Osteoblast (primary cell): ENCODE results near the gene PCDHGA9. TPM values are rescaled to one million over a fixed set of nuclear protein-coding genes. Genes with fewer than 3 reads are reported as not detected.

Experiments used
- DNase-seq: peaks from one replicate; pipeline ENCODE4 v3.0.0; 2011; ENCODE audit warnings: low spot score, mixed read lengths; ENCODE audit not compliant: insufficient read length; ENCODE audit errors: missing footprints
- H2AFZ ChIP-seq: 2 replicates; pipeline ENCODE4 v1.6.0; 2011; ENCODE audit warnings: mild to moderate bottlenecking, low read length
- H3K27ac ChIP-seq: 2 replicates; pipeline ENCODE4 v1.5.1; 2011; ENCODE audit warnings: mild to moderate bottlenecking, low read depth, low read length, moderate library complexity
- H3K27me3 ChIP-seq: 2 replicates; pipeline ENCODE4 v1.6.0; 2012; ENCODE audit warnings: mild to moderate bottlenecking, control low read depth, inconsistent platforms, low read length, moderate library complexity; ENCODE audit not compliant: insufficient read depth
- H3K36me3 ChIP-seq: 2 replicates; pipeline ENCODE4 v1.5.1; 2011; ENCODE audit warnings: mild to moderate bottlenecking, low read length, control low read depth, moderate library complexity; ENCODE audit not compliant: insufficient read depth
- H3K4me1 ChIP-seq: 2 replicates; pipeline ENCODE4 v1.5.1; 2011; ENCODE audit warnings: mild to moderate bottlenecking, low read length, control low read depth, moderate library complexity; ENCODE audit not compliant: insufficient read depth
- H3K4me2 ChIP-seq: 2 replicates; pipeline ENCODE4 v1.6.0; 2011; ENCODE audit warnings: mild to moderate bottlenecking, low read length; ENCODE audit not compliant: insufficient read depth
- H3K4me3 ChIP-seq: fragments of 200-600 bp; sonication (generic); 3 replicates; pipeline ENCODE4 v1.5.1; 2012; ENCODE audit warnings: mild to moderate bottlenecking, low read length, inconsistent platforms; ENCODE audit not compliant: insufficient read depth
- H3K79me2 ChIP-seq: 2 replicates; pipeline ENCODE4 v1.6.0; 2012; ENCODE audit warnings: mild to moderate bottlenecking, low read length, control low read depth, inconsistent platforms; ENCODE audit not compliant: insufficient read depth
- H3K9me3 ChIP-seq: 2 replicates; pipeline ENCODE4 v1.5.1; 2011; ENCODE audit warnings: low read depth, low read length, control low read depth
- H4K20me1 ChIP-seq: 2 replicates; pipeline ENCODE4 v1.6.0; 2012; ENCODE audit warnings: mild to moderate bottlenecking, low read length, control low read depth; ENCODE audit not compliant: insufficient read depth
- CTCF ChIP-seq: IDR thresholded peaks from 2 replicates; pipeline ENCODE4 v1.5.1; 2011; ENCODE audit warnings: mild to moderate bottlenecking, low read depth, low read length, moderate library complexity; ENCODE audit errors: extremely low read depth
- total RNA-seq: library from RNA; depleted of rRNA; stranded (reverse); fragments of >200 nt; gene quantifications from 2 replicates; pipeline ENCODE4 v1.2.3, GENCODE V29; 2012

Gene PCDHGA9
- total RNA-seq, 1 donor = 6.5 TPM

- Histone ChIP-seq H3K27ac (no peak overlapping the region), H3K4me3 (no peak overlapping the region), H4K20me1 (no peaks in the 10 kb centered on the region), H3K9me3 (peaks cover 18% of the 10 kb centered on the region), H3K79me2 (no peaks in the 10 kb centered on the region), H3K27me3 (peaks cover 30% of the 10 kb centered on the region), H3K36me3 (no peaks in the 10 kb centered on the region), H3K4me2 (no peak overlapping the region), H2AFZ (no peak overlapping the region), H3K4me1 (peaks cover 2% of the 10 kb centered on the region)
- peak; percentile 61 for DNase-seq
- no peak for TF ChIP-seq CTCF
These were observed 45.6 kb upstream of the PCDHGA9 start for GRCh38 chr5:141356950-141357349.

- H3K36me3 ChIP-seq = no peaks in the 10 kb centered on the region
- H3K4me2 ChIP-seq = peak within 1 kb of the TSS; percentile 75
- H2AFZ ChIP-seq = peak within 1 kb of the TSS; percentile 73
- peaks cover 2% of the 10 kb centered on the region for H3K4me1 ChIP-seq
- no peak within 1 kb of the TSS for H3K27ac ChIP-seq
- peaks cover 29% of the 10 kb centered on the region for H3K9me3 ChIP-seq
- peak; percentile 51 for TF ChIP-seq CTCF
- H3K27me3 ChIP-seq = peaks cover 43% of the 10 kb centered on the region
- H3K79me2 ChIP-seq = no peaks in the 10 kb centered on the region
- DNase-seq = peak; percentile 60
- H3K4me3 ChIP-seq = peak within 1 kb of the TSS; percentile 68
- no peaks in the 10 kb centered on the region for H4K20me1 ChIP-seq
These were observed 42.7 kb upstream of the PCDHGA9 start, which contains the start of gene PCDHGB2 for GRCh38 chr5:141359790-141360426. Gene PCDHGB2 (plus strand): TSS chr5:141359994. CDS start chr5:141360136, 142 bp downstream.

GRCh38 chr5:141360685-141361084 is 41.9 kb upstream of the PCDHGA9 start:
- H3K4me1 ChIP-seq = peaks cover 1% of the 10 kb centered on the region
- H3K27me3 ChIP-seq = peaks cover 50% of the 10 kb centered on the region
- H3K4me3 ChIP-seq = peak overlapping the region; percentile 11
- no peak overlapping the region for H2AFZ ChIP-seq
- H3K79me2 ChIP-seq = no peaks in the 10 kb centered on the region
- H3K27ac ChIP-seq = no peak overlapping the region
- no peaks in the 10 kb centered on the region for H3K36me3 ChIP-seq
- no peaks in the 10 kb centered on the region for H4K20me1 ChIP-seq
- no peak for TF ChIP-seq CTCF
- DNase-seq = peak; percentile 58
- H3K4me2 ChIP-seq = no peak overlapping the region
- peaks cover 33% of the 10 kb centered on the region for H3K9me3 ChIP-seq

GRCh38 chr5:141362719-141363118 is 39.9 kb upstream of the PCDHGA9 start:
- TF ChIP-seq CTCF = no peak
- Histone ChIP-seq H2AFZ (no peak overlapping the region), H3K9me3 (peaks cover 33% of the 10 kb centered on the region), H3K27ac (no peak overlapping the region), H3K4me1 (no peaks in the 10 kb centered on the region), H3K27me3 (peaks cover 59% of the 10 kb centered on the region), H3K36me3 (no peaks in the 10 kb centered on the region), H3K4me3 (no peak overlapping the region), H3K4me2 (no peak overlapping the region), H4K20me1 (no peaks in the 10 kb centered on the region), H3K79me2 (no peaks in the 10 kb centered on the region)
- no peak for DNase-seq
